GM12873 (cell line): ENCODE measurements around the gene PCBP3.

Experiments used
- CTCF ChIP-seq: IDR thresholded peaks from 2 replicates; pipeline ENCODE4 v1.5.1; 2012; ENCODE audit warnings: low read depth, mild to moderate bottlenecking, moderate library complexity, low read length, control low read depth; ENCODE audit not compliant: insufficient read depth; ENCODE audit errors: missing control alignments

Gene PCBP3

GRCh38 chr21:45848805-45849204, 205.3 kb downstream of the PCBP3 start:
- TF ChIP-seq CTCF, result no peak

- TF ChIP-seq CTCF, result no peak
Observed at GRCh38 chr21:45849651-45850050, 206.1 kb downstream of the PCBP3 start.

- no peak for TF ChIP-seq CTCF
Observed at GRCh38 chr21:45850181-45850580, 206.7 kb downstream of the PCBP3 start.

- TF ChIP-seq CTCF, result no peak
Observed at GRCh38 chr21:45852886-45853400, 209.4 kb downstream of the PCBP3 start.

GRCh38 chr21:45853703-45854342, 210.3 kb downstream of the PCBP3 start:
- TF ChIP-seq CTCF, result no peak

GRCh38 chr21:45854690-45855247, 211.2 kb downstream of the PCBP3 start:
- no peak for TF ChIP-seq CTCF

GRCh38 chr21:45855248-45855811, 211.8 kb downstream of the PCBP3 start:
- TF ChIP-seq CTCF, result no peak
